ENCODE results near the gene KLK8.

The KLK8 gene

GRCh38 chr19:51015691-51016267, 14.4 kb upstream of the KLK8 start:
- DNase-seq (ENCODE audit: low spot score) = no peak
- ChIA-PET CTCF (interaction anchor here (0.6 to 2.5 kb wide), 5 partner anchors 14 to 153 kb away, joined by 3 to 20 read pairs (median 7); partner anchors contain the start of gene KLK8), POLR2A (ENCODE audit: low non-redundant PET) (interaction anchor here (1.0 kb wide), 1 partner anchor 82 kb away, joined by 3 read pairs; no protein-coding TSS in a partner anchor)
- TF ChIP-seq CTCF (conservative IDR thresholded peaks at IDR 0.05; ENCODE audit: low read depth) = no peak
- no peak overlapping the region for H3K27ac ChIP-seq

- TF ChIP-seq CTCF (conservative IDR thresholded peaks at IDR 0.05; ENCODE audit: low read depth) = no peak
- no peak overlapping the region for H3K27ac ChIP-seq
- CTCF ChIA-PET = no interaction called here
- DNase-seq (ENCODE audit: low spot score) = no peak
- POLR2A ChIA-PET (ENCODE audit: low non-redundant PET) = no interaction called here
These were observed 12.8 kb upstream of the KLK8 start for GRCh38 chr19:51014242-51014641.

DNA sequence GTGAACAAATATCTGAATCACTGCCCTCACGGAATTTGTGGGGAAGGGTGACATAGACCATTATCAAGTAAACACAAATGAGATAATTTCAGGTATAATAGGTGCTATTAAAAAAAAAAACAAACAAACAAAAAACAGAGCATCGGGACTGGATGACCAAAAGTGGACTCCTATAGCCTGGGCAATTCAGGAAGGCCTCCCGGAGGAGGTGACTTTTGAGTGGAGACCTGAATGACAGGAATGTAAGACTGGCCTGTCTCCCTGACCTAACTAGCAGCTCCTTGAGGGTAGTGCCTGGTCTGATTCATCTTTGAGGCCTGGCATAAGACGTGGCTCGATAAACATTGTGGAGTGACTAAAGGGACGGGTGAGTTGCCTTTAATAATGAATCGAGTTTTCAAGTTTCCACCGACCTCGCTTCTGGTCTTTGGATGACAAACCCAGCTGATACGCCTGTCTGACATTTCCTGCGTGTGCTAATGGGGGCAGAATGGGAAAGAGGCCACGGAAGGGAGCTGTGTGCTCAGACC, 11.3 kb upstream of the KLK8 start:
- H3K27ac ChIP-seq = no peak overlapping the region
- CTCF ChIA-PET = no interaction called here
- TF ChIP-seq CTCF (conservative IDR thresholded peaks at IDR 0.05; ENCODE audit: low read depth) = no peak
- no peak for DNase-seq (ENCODE audit: low spot score)
- POLR2A ChIA-PET (ENCODE audit: low non-redundant PET) = no interaction called here

- CTCF ChIA-PET = interaction anchor here (0.5 to 1.4 kb wide), 5 partner anchors 27 to 209 kb away, joined by 3 to 5 read pairs (median 3); no protein-coding TSS in a partner anchor
These were observed 8.8 kb upstream of the KLK8 start for GRCh38 chr19:51010066-51010795.

GRCh38 chr19:51009061-51009891, 7.9 kb upstream of the KLK8 start:
- H3K27ac ChIP-seq = no peak overlapping the region
- no peak for DNase-seq (ENCODE audit: low spot score)
- CTCF ChIA-PET = interaction anchor here (0.6 to 1.4 kb wide), 2 partner anchors 78 to 87 kb away, joined by 3 to 5 read pairs; no protein-coding TSS in a partner anchor
- POLR2A ChIA-PET (ENCODE audit: low non-redundant PET) = no interaction called here
- no peak for TF ChIP-seq CTCF (conservative IDR thresholded peaks at IDR 0.05; ENCODE audit: low read depth)

More at GRCh38 chr19:51010066-51010795, 8.8 kb upstream of the KLK8 start:
- no peak overlapping the region for H3K27ac ChIP-seq
- peak; percentile 81 for DNase-seq (ENCODE audit: low spot score)
- POLR2A ChIA-PET (ENCODE audit: low non-redundant PET) = interaction anchor here (0.6 kb wide), 1 partner anchor 90 kb away, joined by 6 read pairs; no protein-coding TSS in a partner anchor
- no peak for TF ChIP-seq CTCF (conservative IDR thresholded peaks at IDR 0.05; ENCODE audit: low read depth)

DNA sequence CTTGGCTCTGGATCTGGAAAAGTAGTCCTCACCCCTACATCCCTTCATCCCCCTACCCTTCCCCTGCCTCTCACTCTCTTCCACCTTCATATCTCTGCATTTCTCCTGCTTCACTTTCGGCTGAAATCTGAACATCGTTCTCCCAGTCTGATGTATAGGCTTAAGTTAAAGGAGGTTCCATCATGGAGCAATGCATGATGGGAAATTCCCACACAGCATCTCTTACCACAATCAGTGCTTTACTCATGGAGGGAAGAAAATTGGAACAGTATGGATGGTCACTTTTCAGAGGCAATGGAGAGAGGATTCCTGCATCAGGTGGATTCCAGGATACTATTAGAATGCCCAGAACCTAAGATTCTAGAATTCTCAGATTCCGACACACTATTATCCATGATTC, 6.1 kb upstream of the KLK8 start:
- H3K27ac ChIP-seq = no peak overlapping the region
- CTCF ChIA-PET = no interaction called here
- POLR2A ChIA-PET (ENCODE audit: low non-redundant PET) = interaction anchor here (0.7 kb wide), 1 partner anchor 40 kb away, joined by 6 read pairs; no protein-coding TSS in a partner anchor
- no peak for TF ChIP-seq CTCF (conservative IDR thresholded peaks at IDR 0.05; ENCODE audit: low read depth)
- no peak for DNase-seq (ENCODE audit: low spot score)
